SK-N-MC (cell line): ENCODE data around the gene TXNRD2.

Experiments
- EZH2 ChIP-seq: fragments of 200-600 bp; sonication (generic); IDR thresholded peaks from one replicate; pipeline ENCODE4 v1.6.1; 2017; ENCODE audit warnings: antibody characterized with exemption
- POLR2AphosphoS5 ChIP-seq: IDR thresholded peaks from 2 replicates; pipeline ENCODE4 v1.6.1; 2012; ENCODE audit warnings: mild to moderate bottlenecking, low read depth, low read length, borderline replicate concordance

DNA sequence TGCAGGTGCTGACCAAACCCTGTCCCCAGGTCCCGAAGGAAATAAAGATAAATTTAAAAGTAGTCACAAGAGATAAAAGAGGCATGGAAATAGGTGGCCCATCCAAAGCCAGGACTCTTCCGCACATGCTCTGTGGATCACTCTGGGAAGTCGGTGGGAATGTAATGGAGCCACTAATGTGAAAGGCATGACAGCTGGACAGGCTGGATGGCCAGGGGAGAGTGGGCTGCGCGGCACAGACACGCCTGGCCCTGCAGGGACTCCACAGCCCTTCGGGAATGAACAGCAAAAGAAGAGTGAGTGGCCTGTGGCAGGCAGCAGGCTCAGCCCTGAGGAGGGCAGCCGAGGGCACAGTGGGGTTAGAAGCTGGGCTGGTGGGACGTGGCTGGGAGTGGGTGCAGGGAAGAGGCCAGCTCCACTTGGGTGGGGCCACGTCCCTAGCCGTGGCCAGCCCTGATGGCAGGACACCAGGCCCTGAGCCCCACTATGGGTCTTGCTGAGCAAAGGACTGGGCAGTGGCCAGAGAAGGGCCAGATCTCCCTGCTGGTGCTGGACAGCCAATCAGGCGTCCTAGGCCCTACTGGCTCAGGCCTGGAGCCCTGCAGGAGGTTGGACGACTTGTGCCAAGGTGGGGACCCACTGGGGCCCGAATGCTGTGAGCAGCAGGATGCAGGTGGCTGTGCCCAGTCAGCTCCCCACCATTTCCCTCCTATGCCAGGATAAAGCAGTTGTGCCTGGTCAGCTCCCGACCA lies 55.6 kb downstream of the TXNRD2 start:
- TF ChIP-seq POLR2AphosphoS5 (no peak), EZH2 (no peak)
